ENCODE data around the gene LYZL6.

LYZL6 gene

DNA sequence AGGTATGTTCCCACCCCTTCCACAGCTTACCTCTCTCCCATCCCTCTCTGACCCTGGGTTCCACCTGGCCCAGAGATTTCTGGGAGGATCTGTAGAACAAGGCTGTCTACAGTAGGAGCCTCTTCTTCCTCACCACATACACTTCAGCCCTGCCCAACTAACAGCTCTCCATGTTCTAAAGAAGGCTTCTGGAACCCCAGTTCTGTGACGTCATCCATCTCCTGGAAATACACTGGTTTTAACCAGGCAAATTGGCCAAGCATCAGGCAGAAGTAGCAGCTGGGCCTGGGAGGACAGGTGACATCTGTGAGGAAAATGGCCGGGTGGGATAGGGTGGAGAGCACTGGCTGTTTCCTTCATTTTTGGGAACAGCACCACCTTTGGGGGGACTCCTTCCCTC is at the start of gene LYZL6:
Gene LYZL6, minus strand, starts transcription at position 177 of the 400 bp plus-strand sequence. CDS start 4,357 bp downstream, outside the sequence.
- no peak for TF ChIP-seq EP300 (IDR thresholded peaks at IDR 0.05; ENCODE audit: borderline replicate concordance)
- TF ChIP-seq EGR1 (IDR thresholded peaks at IDR 0.05), result no peak
- no peak for TF ChIP-seq YY1 (IDR thresholded peaks at IDR 0.05; ENCODE audit: low read depth)
- TF ChIP-seq NFIC (IDR thresholded peaks at IDR 0.05), result no peak
- TF ChIP-seq, protein P1, sequence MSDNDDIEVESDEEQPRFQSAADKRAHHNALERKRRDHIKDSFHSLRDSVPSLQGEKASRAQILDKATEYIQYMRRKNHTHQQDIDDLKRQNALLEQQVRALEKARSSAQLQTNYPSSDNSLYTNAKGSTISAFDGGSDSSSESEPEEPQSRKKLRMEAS (IDR thresholded peaks at IDR 0.05), result no peak
- TF ChIP-seq TEAD4 (IDR thresholded peaks at IDR 0.05), result no peak
- TF ChIP-seq, protein P2, sequence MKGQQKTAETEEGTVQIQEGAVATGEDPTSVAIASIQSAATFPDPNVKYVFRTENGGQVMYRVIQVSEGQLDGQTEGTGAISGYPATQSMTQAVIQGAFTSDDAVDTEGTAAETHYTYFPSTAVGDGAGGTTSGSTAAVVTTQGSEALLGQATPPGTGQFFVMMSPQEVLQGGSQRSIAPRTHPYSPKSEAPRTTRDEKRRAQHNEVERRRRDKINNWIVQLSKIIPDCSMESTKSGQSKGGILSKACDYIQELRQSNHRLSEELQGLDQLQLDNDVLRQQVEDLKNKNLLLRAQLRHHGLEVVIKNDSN (IDR thresholded peaks at IDR 0.05), result no peak
- no peak for TF ChIP-seq REST (IDR thresholded peaks at IDR 0.05; ENCODE audit: low read depth)
- no peak for TF ChIP-seq ZBTB7A (IDR thresholded peaks at IDR 0.05; ENCODE audit: low read depth)
- TF ChIP-seq CEBPB (IDR thresholded peaks at IDR 0.05), result no peak

DNA sequence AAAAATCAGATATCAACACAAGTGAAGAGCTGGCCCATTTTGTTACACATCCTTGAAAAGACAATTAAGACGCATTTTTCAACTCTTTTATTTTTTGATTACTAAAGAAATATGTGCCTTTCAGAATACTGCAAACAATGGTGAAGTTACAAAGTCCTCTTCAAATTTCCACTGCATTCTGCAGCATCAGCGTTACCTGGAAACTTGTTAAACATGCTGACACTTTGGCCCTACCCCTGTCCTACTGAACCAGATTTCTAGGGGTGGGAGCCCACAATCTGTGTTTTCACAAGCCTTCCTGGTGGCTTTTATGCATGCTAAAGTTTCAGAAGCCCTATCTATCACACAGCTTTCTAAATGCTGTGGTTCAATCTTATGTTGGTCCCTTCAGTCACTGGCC is 47.6 kb upstream of the LYZL6 start:
- TF ChIP-seq TEAD4 (IDR thresholded peaks at IDR 0.05) (no peak), CREB1 (IDR thresholded peaks at IDR 0.05; ENCODE audit: low read depth) (no peak), TCF12 (IDR thresholded peaks at IDR 0.05; ENCODE audit: low read depth) (no peak), TAF1 (IDR thresholded peaks at IDR 0.05; ENCODE audit: low read depth) (no peak)

GRCh38 chr17:35988164-35988563 is 44.7 kb upstream of the LYZL6 start:
- no peak for TF ChIP-seq TEAD4 (IDR thresholded peaks at IDR 0.05)
- no peak for TF ChIP-seq EGR1 (IDR thresholded peaks at IDR 0.05)

DNA sequence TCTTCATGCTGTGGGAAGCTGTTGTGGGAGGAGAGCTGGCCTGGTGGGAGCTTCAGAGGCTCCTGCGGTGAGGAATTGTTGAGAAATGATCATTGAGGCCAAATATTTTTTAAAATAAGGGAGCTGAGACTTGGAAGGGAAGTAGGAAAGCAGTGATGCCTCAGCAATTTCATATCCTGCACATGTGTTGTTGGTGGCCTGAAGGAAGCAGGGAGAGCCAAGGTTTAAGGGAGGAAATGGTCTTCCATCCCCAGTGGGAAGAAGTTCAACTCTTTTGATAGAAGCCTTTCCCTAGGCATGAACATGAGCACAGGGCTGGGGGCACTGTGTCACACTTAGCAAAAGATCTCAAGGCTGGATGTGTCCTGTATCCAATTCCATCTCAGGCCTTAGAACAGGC is 43.1 kb upstream of the LYZL6 start, which contains the start of gene CCL14:
Gene CCL14, minus strand, starts transcription at position 87 of the 400 bp plus-strand sequence. Its CDS starts 80 bp downstream, at position 7.
- TF ChIP-seq ZBTB7A (IDR thresholded peaks at IDR 0.05; ENCODE audit: low read depth) (no peak), EGR1 (IDR thresholded peaks at IDR 0.05) (no peak), TAF1 (IDR thresholded peaks at IDR 0.05; ENCODE audit: low read depth) (no peak), CREB1 (IDR thresholded peaks at IDR 0.05; ENCODE audit: low read depth) (no peak), TEAD4 (IDR thresholded peaks at IDR 0.05) (no peak), FOXM1 (IDR thresholded peaks at IDR 0.05; ENCODE audit: borderline replicate concordance, low read depth) (no peak), TCF12 (IDR thresholded peaks at IDR 0.05; ENCODE audit: low read depth) (no peak)
- TF ChIP-seq, protein P1 (IDR thresholded peaks at IDR 0.05), result no peak
- TF ChIP-seq, protein P2 (IDR thresholded peaks at IDR 0.05), result no peak

DNA sequence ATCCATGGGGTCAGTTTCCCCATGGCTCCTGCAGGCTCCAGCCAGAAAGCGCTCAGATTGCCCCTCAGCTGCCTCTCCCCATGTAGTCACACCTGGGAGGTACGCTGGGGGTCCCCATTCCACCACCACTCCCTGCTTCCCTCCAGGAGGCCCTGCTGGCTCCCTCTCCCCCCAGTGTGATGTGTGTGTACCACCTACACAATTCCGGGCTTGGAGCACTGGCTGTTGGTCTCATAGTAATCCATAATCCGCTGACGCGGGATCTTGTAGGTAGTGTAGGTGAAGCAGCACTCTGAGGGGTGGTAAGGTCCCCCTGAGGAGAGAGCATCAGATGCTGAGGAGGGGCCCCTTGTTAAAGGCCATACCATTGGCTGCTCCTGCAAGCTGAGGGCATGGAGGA is 40.6 kb upstream of the LYZL6 start:
- no peak for TF ChIP-seq RAD21 (IDR thresholded peaks at IDR 0.05; ENCODE audit: low read depth)
- no peak for TF ChIP-seq TAF1 (IDR thresholded peaks at IDR 0.05; ENCODE audit: low read depth)
- TF ChIP-seq CREB1 (IDR thresholded peaks at IDR 0.05; ENCODE audit: low read depth), result no peak
- no peak for TF ChIP-seq CEBPB (IDR thresholded peaks at IDR 0.05)
- no peak for TF ChIP-seq EP300 (IDR thresholded peaks at IDR 0.05; ENCODE audit: borderline replicate concordance)
- TF ChIP-seq ZBTB7A (IDR thresholded peaks at IDR 0.05; ENCODE audit: low read depth), result no peak
- no peak for TF ChIP-seq FOXM1 (IDR thresholded peaks at IDR 0.05; ENCODE audit: borderline replicate concordance, low read depth)
- TF ChIP-seq TCF12 (IDR thresholded peaks at IDR 0.05; ENCODE audit: low read depth), result no peak
- TF ChIP-seq, protein P1 (IDR thresholded peaks at IDR 0.05), result no peak
- no peak for TF ChIP-seq NFIC (IDR thresholded peaks at IDR 0.05)
- TF ChIP-seq REST (IDR thresholded peaks at IDR 0.05; ENCODE audit: low read depth), result no peak
- TF ChIP-seq TEAD4 (IDR thresholded peaks at IDR 0.05), result no peak
- TF ChIP-seq YY1 (IDR thresholded peaks at IDR 0.05; ENCODE audit: low read depth), result no peak
- TF ChIP-seq EGR1 (IDR thresholded peaks at IDR 0.05), result no peak
- TF ChIP-seq, protein P2 (IDR thresholded peaks at IDR 0.05), result no peak
